Naive thymus-derived CD8-positive, alpha-beta T cell (primary cell): ENCODE measurements around the gene LY6G6D. TPM values are rescaled to one million over a fixed set of nuclear protein-coding genes. Genes with fewer than 3 reads are reported as not detected.
A peak's percentile ranks its signal among the peaks of the same experiment; 100 is the strongest.

ENCODE experiments used
- ATAC-seq, 2 donors: fragments of 150-1000 bp; cut with Tn5 transposase in 1 of 2; sonication (Bioruptor Pico), chemical (Tn5 transposase) in 1 of 2; 1 replicate in 1 of 2; 2 replicates in 1 of 2; pipeline ENCODE4 v1.10.0; 2021; ENCODE audit warnings: mild to moderate bottlenecking in 2 of 2, moderate library complexity in 2 of 2
- POLR2A ChIA-PET: fragments of 350-600 bp; sonication (Branson Sonifier 250); formaldehyde crosslinking; loops from one replicate; lab custom pipeline; 2021; ENCODE audit warnings: antibody characterized with exemption; lab: Charles Lee
- DNase-seq, 10 donors: peaks; one replicate each; pipeline versions ENCODE4 v3.0.0 to v3.0.0-alpha.2; 2020 to 2022
- H3K27ac Mint-ChIP-seq, 10 donors: one replicate each; pipeline ENCODE4 v1.8.0; 2020 to 2022; ENCODE audit warnings: mild to moderate bottlenecking in 10 of 10, mixed read lengths in 10 of 10, moderate library complexity in 4 of 10, inconsistent platforms in 1 of 10
- H3K27me3 Mint-ChIP-seq, 5 donors: one replicate each; pipeline ENCODE4 v1.8.0; 2021 to 2022; ENCODE audit warnings: mixed read lengths in 5 of 5
- H3K36me3 Mint-ChIP-seq, 3 donors: one replicate each; pipeline ENCODE4 v1.8.0; 2020 to 2022; ENCODE audit warnings: mixed read lengths in 3 of 3, mild to moderate bottlenecking in 2 of 3, inconsistent platforms in 1 of 3
- H3K4me1 Mint-ChIP-seq, 4 donors: one replicate each; pipeline ENCODE4 v1.8.0; 2021 to 2022; ENCODE audit warnings: mixed read lengths in 4 of 4
- H3K4me3 Mint-ChIP-seq, 10 donors: one replicate each; pipeline ENCODE4 v1.8.0; 2020 to 2022; ENCODE audit warnings: mild to moderate bottlenecking in 10 of 10, mixed read lengths in 10 of 10, moderate library complexity in 6 of 10, inconsistent platforms in 1 of 10
- H3K9me3 Mint-ChIP-seq, 9 donors: one replicate each; pipeline ENCODE4 v1.8.0; 2020 to 2022; ENCODE audit warnings: mixed read lengths in 9 of 9, mild to moderate bottlenecking in 3 of 9, inconsistent platforms in 1 of 9, moderate library complexity in 1 of 9
- polyA plus RNA-seq, 3 donors: library from polyadenylated mRNA; unstranded; fragments of 300-500 nt; fragmentation: Illumina TruSeq; gene quantifications; one replicate each; pipeline ENCODE4 v1.2.3, GENCODE V29; 2021
- total RNA-seq, 8 experiments: library from RNA in 2 of 8; stranded (reverse) in 2 of 8; gene quantifications; one replicate each; pipeline ENCODE4 v1.2.3 and lab custom pipeline; 2021 to 2026

Gene LY6G6D
- total and polyA plus RNA-seq, 5 experiments from 2014 or later = not detected

DNA sequence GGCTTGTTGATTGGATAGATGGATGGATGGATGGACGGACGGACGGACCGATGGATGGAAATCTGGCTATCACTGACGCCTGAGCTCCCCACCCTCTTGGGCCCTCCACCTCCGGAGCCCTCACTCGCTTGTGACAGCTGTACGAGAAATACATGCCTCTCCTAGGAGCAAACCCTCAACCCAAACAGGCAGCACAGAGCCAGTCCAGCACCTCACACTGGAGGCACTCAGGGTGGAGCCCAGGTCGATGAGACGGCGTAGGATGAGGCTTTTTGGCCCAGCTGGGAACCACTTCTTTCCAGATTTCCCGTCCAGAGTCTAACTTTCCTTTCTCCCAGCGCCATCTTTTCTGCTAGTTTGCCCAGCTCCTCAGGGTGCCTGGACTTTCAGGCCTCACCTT lies 31.6 kb upstream of the LY6G6D start:
- ATAC-seq (no peak), DNase-seq (no peak)
- no peaks in the 10 kb centered on the region for H3K27me3 Mint-ChIP-seq
- no peaks in the 10 kb centered on the region for H3K9me3 Mint-ChIP-seq
- H3K4me3 Mint-ChIP-seq = peak overlapping the region in 2 of 10 donors; percentile 22 to 29
- H3K4me1 Mint-ChIP-seq = peaks cover 19 to 26% (median 21%) of the 10 kb centered on the region in 4 donors
- H3K36me3 Mint-ChIP-seq = peaks cover 0 to 29% (median 6%) of the 10 kb centered on the region in 3 donors
- H3K27ac Mint-ChIP-seq = peak overlapping the region in 1 of 10 donors; percentile 79
- POLR2A ChIA-PET = interaction anchor here (0.6 kb wide), 2 partner anchors 10 to 36 kb away, joined by 3 to 4 read pairs; no protein-coding TSS in a partner anchor

DNA sequence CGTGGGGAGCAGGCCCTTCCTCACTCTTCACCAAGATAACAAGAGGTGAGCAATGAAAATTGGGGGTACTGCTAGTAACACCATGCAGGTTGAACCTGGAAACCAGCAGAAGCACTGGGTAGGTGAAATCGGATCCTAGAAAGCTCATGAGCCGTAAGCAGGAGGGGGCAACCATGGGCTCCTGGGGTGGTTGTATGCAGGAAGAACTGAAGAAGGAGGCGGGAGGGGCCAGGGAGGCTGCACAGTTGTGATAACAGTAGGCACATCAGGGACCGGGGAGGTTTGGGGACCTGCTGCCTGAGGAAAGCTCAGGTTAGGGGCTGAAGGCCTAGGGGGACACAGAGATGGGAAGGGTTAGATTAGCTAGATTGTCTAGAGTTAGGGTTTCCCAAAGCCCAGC lies 28.7 kb upstream of the LY6G6D start:
- DNase-seq = no peak
- H3K27me3 Mint-ChIP-seq = no peaks in the 10 kb centered on the region
- POLR2A ChIA-PET = no interaction called here
- peak overlapping the region in 6 of 10 donors; percentile 1 to 66 (median 40) for H3K27ac Mint-ChIP-seq
- H3K4me3 Mint-ChIP-seq = no peak overlapping the region
- peaks cover 3 to 18% (median 8%) of the 10 kb centered on the region in 4 donors for H3K4me1 Mint-ChIP-seq
- H3K9me3 Mint-ChIP-seq = no peaks in the 10 kb centered on the region
- no peak for ATAC-seq
- H3K36me3 Mint-ChIP-seq = peaks cover 0 to 56% (median 6%) of the 10 kb centered on the region in 3 donors

DNA sequence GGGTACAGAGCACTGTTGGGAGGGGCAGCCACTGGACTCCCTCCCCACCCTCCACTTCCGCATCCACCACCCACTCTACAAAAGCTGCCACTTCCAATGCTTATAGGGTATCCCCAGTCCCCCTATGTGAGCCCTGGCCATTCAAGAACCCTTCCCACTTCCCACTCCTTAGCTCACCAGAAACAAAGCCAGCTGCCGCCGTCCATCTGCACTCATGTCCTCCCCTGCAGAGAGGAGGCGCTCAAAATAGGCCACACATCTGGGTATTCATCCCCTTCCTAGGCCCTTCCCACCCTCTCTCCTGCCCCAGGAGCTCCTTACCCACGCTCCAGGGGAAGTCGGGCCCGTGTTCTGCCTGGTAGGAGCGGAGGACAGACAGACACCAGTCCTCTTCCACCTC lies 27.8 kb upstream of the LY6G6D start:
- H3K27ac Mint-ChIP-seq = peak overlapping the region in 2 of 10 donors; percentile 41 to 50
- no peak for ATAC-seq
- no peak overlapping the region for H3K4me3 Mint-ChIP-seq
- POLR2A ChIA-PET = no interaction called here
- H3K27me3 Mint-ChIP-seq = no peaks in the 10 kb centered on the region
- peaks cover 0 to 10% (median 4%) of the 10 kb centered on the region in 4 donors for H3K4me1 Mint-ChIP-seq
- H3K9me3 Mint-ChIP-seq = no peaks in the 10 kb centered on the region
- DNase-seq = no peak
- peaks cover 0 to 58% (median 6%) of the 10 kb centered on the region in 3 donors for H3K36me3 Mint-ChIP-seq

DNA sequence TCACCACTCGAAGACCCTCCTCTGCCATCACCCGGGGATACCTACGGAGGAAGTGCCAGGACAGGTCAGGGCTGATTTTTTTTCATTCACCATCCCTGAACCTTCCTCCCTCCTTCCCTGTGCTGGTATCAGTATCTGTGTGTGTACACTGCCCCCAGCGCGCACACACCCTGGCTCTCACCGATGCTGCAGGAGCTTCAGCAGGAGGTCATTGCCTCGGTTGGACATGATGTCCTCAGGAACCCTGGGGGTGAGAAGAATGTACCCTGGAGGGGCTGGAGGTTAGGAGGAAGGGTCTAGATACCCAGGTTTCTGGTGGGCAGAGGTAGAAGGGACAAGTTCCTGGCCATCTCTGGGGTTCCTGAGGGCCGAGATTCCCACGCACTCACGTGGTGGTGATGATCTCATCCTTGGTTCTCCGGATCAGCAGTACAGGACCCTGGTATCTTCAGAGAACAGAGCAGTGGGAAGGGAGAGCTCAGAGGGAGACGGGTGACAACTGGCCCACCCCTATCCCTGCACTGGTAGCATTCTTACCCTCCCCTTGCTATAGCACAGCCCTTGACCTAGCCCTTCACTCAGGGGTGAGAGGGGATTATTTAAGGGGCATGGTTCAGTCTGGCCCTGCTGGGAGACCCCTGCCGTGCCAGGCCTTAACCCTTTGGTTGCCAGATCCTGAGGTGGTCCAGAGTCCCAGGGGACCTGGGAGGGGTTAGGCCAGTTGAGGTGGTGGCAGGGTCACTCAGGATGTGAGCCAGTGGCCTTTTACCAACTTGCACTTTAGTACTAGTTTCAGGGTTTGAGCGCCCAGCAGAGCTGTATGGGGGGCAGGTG lies 27.1 kb upstream of the LY6G6D start:
- Mint-ChIP-seq H3K4me3 (no peak overlapping the region), H3K36me3 (peaks cover 0 to 64% (median 6%) of the 10 kb centered on the region in 3 donors), H3K27ac (peak overlapping the region in 2 of 10 donors; percentile 15 to 45), H3K9me3 (no peaks in the 10 kb centered on the region), H3K4me1 (peaks cover 0 to 9% (median 4%) of the 10 kb centered on the region in 4 donors), H3K27me3 (no peaks in the 10 kb centered on the region)
- POLR2A ChIA-PET = no interaction called here
- no peak for DNase-seq
- ATAC-seq = no peak

DNA sequence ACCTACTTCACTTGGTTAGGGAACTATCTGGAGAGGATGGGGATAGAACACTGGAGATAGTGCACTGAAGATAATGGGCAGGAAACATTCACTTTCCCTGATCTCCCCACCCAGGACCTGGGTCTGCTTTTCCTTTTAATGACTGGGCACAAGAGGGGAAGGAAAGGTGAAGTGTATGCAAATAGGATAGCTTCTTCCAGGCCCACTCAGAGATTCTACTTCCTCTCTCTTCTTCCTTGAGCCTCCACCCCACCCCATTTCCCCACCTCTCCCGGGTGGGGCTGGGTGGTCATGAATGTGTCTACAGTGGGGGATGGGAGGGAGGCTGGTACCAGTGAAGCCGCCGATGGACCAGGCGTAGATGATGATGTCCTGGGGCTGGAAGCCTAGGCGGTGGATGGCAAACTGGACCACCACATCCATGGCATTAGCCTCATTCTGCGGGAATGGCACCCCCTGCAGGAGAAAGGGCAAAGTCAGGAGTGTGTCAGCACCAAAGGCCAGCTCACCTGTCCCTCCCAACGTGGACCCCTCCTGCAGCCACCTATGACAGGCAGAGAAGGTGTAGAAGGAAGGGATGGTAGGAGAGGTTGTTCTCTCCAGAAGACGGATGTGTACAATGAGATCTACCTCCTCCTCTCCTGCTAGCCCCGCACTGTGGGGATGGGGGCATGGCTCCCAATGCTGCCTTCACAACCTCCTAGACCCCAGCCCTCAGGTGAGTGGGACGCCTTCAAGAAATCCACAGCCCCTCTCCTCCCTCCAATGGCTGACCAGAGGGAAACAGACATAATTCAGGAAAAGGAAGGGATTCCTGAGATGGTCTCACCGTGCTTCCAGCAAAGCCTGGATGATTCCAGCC lies 25.7 kb upstream of the LY6G6D start:
- H3K27ac Mint-ChIP-seq = peak overlapping the region in 5 of 10 donors; percentile 28 to 77 (median 63)
- H3K9me3 Mint-ChIP-seq = no peaks in the 10 kb centered on the region
- POLR2A ChIA-PET = no interaction called here
- DNase-seq (no peak), ATAC-seq (peak in 1 of 2 donors; percentile 20)
- no peak overlapping the region for H3K4me3 Mint-ChIP-seq
- H3K36me3 Mint-ChIP-seq = peaks cover 0 to 76% (median 6%) of the 10 kb centered on the region in 3 donors
- H3K27me3 Mint-ChIP-seq = no peaks in the 10 kb centered on the region
- peaks cover 0 to 8% (median 3%) of the 10 kb centered on the region in 4 donors for H3K4me1 Mint-ChIP-seq

DNA sequence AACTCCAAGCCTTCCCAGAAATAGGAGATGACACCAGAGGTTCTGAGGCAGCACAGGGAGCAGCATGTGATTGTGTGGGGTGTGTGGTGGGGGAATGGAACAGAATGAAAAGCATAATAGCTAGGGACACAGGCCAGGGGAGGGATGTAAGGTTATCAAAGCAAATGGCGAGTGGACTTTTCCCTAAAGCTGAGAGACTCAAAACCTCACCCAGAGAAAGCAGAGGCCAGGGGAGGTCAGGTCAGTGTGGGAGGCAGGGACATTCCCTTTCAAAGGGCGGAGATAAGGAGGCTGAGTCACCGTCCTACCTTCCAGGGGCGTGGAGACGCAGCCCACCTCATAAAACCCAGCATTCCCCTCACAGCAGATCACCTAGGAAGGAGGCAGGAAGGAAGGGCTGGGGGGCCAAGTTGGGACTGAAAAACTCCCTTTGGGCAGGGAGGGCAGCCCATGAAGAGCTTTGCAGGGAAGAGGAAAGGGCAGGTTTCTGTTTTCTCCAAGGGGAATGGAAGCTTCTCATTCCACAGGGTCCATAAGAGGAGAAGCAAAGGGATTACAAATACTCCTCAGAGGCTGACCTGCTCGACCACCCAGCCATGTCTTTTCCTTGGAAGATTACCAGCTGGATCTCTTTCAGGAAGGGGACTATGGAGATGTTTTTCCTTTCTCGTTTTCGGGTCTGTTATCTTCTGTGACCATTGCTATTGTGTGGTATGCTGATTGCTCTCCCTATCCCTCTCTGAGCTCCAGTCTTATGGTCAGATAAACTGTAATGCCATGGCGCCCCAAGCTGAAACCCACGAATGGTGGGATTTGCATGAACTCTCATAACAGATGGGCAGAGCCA lies 24.7 kb upstream of the LY6G6D start:
- DNase-seq = no peak
- H3K27me3 Mint-ChIP-seq = no peaks in the 10 kb centered on the region
- POLR2A ChIA-PET = interaction anchor here (0.5 kb wide), 1 partner anchor 219 kb away, joined by 3 read pairs; no protein-coding TSS in a partner anchor
- H3K9me3 Mint-ChIP-seq = no peaks in the 10 kb centered on the region
- ATAC-seq = no peak
- H3K27ac Mint-ChIP-seq = peak overlapping the region in 6 of 10 donors; percentile 24 to 84 (median 56)
- peaks cover 0 to 85% (median 6%) of the 10 kb centered on the region in 3 donors for H3K36me3 Mint-ChIP-seq
- H3K4me1 Mint-ChIP-seq = peaks cover 0 to 8% (median 4%) of the 10 kb centered on the region in 4 donors
- no peak overlapping the region for H3K4me3 Mint-ChIP-seq

DNA sequence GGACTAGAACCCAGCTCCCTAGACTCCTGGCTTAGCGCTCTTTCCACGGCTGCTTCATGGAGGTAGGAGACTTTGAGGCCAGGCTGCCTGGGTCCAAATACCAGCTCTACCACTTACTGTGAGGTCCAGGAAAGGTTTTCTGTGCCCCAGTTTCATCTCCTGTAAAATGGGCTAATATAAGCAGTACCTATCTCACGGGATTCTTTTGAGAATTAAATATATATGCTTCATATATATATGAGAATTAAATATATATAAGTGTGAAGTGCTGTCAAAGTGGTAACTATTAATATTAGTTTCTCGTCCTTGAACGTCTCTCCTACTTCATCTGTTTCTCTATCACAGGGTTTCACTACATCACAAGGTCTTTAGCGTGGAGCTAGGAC lies 24.1 kb upstream of the LY6G6D start:
- H3K27me3 Mint-ChIP-seq = no peaks in the 10 kb centered on the region
- no peaks in the 10 kb centered on the region for H3K9me3 Mint-ChIP-seq
- POLR2A ChIA-PET = interaction anchor here (0.5 kb wide), 1 partner anchor 219 kb away, joined by 3 read pairs; no protein-coding TSS in a partner anchor
- no peak overlapping the region for H3K4me3 Mint-ChIP-seq
- no peak for ATAC-seq
- peak overlapping the region in 3 of 10 donors; percentile 53 to 84 (median 77) for H3K27ac Mint-ChIP-seq
- DNase-seq = no peak
- peaks cover 0 to 8% (median 5%) of the 10 kb centered on the region in 4 donors for H3K4me1 Mint-ChIP-seq
- H3K36me3 Mint-ChIP-seq = peaks cover 0 to 85% (median 4%) of the 10 kb centered on the region in 3 donors

DNA sequence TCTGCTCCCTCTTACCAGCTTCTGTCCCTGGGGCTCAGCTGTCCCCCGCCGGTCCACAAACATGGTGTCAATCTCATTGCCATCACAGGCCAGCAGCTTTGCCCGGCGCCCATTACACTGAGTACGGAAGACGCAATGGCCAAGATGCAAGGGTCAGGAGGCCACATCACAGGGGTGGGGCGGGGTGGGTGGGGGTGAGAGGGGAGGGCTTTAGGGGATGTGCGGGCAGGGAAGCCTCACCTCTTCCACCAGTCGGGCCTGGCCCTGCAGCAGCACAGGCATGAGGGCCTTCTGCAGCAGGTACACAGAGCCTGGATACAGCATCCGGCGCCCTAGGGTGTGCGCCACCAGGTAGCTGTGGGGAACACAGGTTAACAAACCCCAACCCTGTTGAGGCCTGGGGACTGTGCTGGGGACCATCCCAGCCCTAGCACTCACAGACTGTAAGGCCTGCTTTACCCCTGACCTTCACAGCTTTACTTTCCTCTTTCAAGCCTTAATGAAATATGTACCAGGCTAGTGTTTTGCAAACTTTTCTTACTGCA lies 23.5 kb upstream of the LY6G6D start:
- H3K9me3 Mint-ChIP-seq = no peaks in the 10 kb centered on the region
- DNase-seq (no peak), ATAC-seq (no peak)
- H3K27ac Mint-ChIP-seq = peak overlapping the region in 2 of 10 donors; percentile 53 to 77
- peaks cover 0 to 6% (median 4%) of the 10 kb centered on the region in 4 donors for H3K4me1 Mint-ChIP-seq
- H3K27me3 Mint-ChIP-seq = no peaks in the 10 kb centered on the region
- POLR2A ChIA-PET = interaction anchor here (1.0 kb wide), 1 partner anchor 9 kb away, joined by 3 read pairs; no protein-coding TSS in a partner anchor
- peaks cover 0 to 85% (median 4%) of the 10 kb centered on the region in 3 donors for H3K36me3 Mint-ChIP-seq
- no peak overlapping the region for H3K4me3 Mint-ChIP-seq

DNA sequence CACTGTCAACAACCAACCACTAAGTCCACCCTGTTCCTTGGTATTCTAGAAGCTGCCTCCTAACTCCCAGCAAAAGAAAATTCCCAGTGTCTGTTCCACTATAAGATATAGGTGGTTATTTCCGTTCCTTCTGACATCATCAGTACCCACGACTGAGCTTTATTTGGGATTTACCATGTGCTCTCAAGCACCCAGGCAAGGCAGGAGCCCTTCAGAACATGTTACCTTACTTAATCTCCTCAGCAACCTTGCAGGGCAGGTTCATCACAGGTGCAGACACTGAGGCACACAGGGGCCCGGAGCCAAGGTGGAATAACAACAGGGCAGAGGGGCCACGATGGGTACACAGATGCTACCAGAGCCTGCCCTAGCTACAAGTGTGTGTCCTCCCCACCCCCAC lies 22.8 kb upstream of the LY6G6D start:
- POLR2A ChIA-PET = interaction anchor here (0.5 to 1.0 kb wide), 4 partner anchors 8 to 991 kb away, joined by 3 to 7 read pairs (median 4); partner anchors contain the start of gene ABHD16A
- H3K36me3 Mint-ChIP-seq = peaks cover 0 to 86% (median 4%) of the 10 kb centered on the region in 3 donors

DNA sequence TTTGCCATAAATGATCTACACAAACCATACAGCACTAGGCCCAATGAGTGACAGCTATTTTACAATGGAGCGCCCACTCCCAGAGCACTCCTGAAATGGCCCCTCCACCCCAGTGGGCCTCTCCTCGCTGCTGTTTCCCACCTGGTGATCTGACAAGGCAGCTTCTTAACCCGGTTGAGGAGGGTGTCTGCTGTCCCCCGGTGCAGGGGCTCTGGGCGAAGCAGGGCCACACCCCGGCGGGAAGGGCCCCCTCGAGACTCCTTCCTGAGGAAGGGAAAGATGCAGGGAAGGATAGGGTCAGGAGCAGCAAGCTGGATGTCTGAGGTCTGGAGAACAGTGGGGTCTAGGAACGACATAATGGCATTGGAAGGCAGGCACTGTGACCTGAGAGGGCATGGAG lies 22.3 kb upstream of the LY6G6D start:
- peak overlapping the region in 1 of 10 donors; percentile 17 for H3K27ac Mint-ChIP-seq
- POLR2A ChIA-PET = interaction anchor here (0.5 to 0.9 kb wide), 3 partner anchors 11 to 991 kb away, joined by 3 to 7 read pairs (median 4); partner anchors contain the start of gene ABHD16A
- H3K36me3 Mint-ChIP-seq = peaks cover 0 to 86% (median under 1%) of the 10 kb centered on the region in 3 donors
- ATAC-seq (no peak), DNase-seq (no peak)
- H3K27me3 Mint-ChIP-seq = no peaks in the 10 kb centered on the region
- no peaks in the 10 kb centered on the region for H3K9me3 Mint-ChIP-seq
- H3K4me3 Mint-ChIP-seq = no peak overlapping the region
- peaks cover 7 to 14% (median 10%) of the 10 kb centered on the region in 4 donors for H3K4me1 Mint-ChIP-seq

More for the DNA sequence above, 22.8 kb upstream of the LY6G6D start:
- ATAC-seq (no peak), DNase-seq (no peak)
- H3K9me3 Mint-ChIP-seq = no peaks in the 10 kb centered on the region
- no peak overlapping the region for H3K4me3 Mint-ChIP-seq
- peak overlapping the region in 1 of 10 donors; percentile 21 for H3K27ac Mint-ChIP-seq
- no peaks in the 10 kb centered on the region for H3K27me3 Mint-ChIP-seq
- H3K4me1 Mint-ChIP-seq = peaks cover 2 to 8% (median 6%) of the 10 kb centered on the region in 4 donors

DNA sequence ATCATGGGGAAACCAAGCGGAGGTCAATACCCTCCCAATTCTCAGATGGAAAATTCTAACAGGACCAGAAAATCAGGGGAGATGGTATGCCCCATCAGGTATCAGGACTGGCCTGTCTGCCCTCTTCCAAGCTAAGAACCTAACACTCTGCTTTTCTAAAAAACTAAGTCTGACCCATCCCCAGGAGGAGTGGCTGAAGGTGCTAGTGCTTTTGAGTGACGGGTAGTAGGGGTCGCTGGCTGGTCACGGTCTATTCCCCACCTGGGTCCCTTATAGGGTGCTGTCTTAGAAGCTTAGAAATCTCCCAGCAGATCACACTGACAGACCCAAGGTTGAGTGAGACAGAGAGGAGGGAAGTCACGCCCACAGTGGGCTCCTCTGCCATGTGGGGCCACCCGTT lies 21.6 kb upstream of the LY6G6D start:
- Mint-ChIP-seq H3K9me3 (no peaks in the 10 kb centered on the region), H3K4me3 (no peak overlapping the region), H3K27me3 (no peaks in the 10 kb centered on the region), H3K27ac (no peak overlapping the region), H3K36me3 (peaks cover 0 to 87% (median 0%) of the 10 kb centered on the region in 3 donors), H3K4me1 (peaks cover 9 to 16% (median 11%) of the 10 kb centered on the region in 4 donors)
- DNase-seq (no peak), ATAC-seq (no peak)
- POLR2A ChIA-PET = interaction anchor here (0.5 to 0.7 kb wide), 3 partner anchors 20 to 112 kb away, joined by 3 to 7 read pairs (median 3); no protein-coding TSS in a partner anchor
